ENCODE data around the gene CPAMD8. TPM values are rescaled to one million over a fixed set of nuclear protein-coding genes. Genes with fewer than 3 reads are reported as not detected.

The CPAMD8 gene
- total and polyA plus RNA-seq, 10 of the 15 experiments (the other 5 are each of a cell fraction or from before 2014, with no cell fraction given), result 0.12 to 0.97 (median 0.25) TPM; not detected in 3

DNA sequence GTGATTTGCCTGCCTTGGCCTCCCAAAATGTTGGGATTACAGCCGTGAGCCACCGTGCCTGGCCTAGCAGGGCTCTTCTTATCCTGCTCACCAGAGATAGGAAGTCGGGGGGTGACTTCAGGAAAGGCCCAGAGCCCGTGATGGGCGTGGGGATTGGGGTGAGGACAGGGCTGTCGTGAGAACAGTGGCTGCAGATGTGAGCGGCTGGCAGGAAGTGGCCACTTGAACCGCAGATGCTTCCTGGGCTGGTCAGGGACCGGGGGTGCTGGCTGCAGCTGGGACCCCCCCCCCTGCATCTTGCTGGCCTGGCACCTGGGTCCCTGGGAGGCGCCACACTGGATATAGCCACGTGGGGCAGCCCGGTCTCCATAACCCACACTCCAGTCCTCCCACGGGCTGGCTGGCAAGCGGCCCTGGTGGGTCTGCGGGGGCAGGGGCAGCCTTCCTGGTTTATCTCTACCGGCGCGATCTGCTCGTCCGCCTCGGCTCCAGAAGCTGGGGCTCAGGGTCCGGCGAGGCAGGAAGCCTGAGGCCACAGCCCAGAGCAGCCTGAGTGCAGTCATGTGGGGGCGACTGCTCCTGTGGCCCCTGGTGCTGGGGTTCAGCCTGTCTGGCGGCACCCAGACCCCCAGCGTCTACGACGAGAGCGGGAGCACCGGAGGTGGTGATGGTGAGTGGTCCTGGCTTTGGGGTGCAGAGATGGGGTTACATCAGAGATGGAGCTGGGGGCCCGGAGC, 137.8 kb downstream of the CPAMD8 start, which contains the start of gene F2RL3 (continued):
- TF ChIP-seq, protein P1, sequence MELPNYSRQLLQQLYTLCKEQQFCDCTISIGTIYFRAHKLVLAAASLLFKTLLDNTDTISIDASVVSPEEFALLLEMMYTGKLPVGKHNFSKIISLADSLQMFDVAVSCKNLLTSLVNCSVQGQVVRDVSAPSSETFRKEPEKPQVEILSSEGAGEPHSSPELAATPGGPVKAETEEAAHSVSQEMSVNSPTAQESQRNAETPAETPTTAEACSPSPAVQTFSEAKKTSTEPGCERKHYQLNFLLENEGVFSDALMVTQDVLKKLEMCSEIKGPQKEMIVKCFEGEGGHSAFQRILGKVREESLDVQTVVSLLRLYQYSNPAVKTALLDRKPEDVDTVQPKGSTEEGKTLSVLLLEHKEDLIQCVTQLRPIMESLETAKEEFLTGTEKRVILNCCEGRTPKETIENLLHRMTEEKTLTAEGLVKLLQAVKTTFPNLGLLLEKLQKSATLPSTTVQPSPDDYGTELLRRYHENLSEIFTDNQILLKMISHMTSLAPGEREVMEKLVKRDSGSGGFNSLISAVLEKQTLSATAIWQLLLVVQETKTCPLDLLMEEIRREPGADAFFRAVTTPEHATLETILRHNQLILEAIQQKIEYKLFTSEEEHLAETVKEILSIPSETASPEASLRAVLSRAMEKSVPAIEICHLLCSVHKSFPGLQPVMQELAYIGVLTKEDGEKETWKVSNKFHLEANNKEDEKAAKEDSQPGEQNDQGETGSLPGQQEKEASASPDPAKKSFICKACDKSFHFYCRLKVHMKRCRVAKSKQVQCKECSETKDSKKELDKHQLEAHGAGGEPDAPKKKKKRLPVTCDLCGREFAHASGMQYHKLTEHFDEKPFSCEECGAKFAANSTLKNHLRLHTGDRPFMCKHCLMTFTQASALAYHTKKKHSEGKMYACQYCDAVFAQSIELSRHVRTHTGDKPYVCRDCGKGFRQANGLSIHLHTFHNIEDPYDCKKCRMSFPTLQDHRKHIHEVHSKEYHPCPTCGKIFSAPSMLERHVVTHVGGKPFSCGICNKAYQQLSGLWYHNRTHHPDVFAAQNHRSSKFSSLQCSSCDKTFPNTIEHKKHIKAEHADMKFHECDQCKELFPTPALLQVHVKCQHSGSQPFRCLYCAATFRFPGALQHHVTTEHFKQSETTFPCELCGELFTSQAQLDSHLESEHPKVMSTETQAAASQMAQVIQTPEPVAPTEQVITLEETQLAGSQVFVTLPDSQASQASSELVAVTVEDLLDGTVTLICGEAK (IDR thresholded peaks at IDR 0.05; ENCODE audit: borderline replicate concordance), result no peak
- TF ChIP-seq STAT3 (IDR thresholded peaks at IDR 0.05; ENCODE audit: low read depth, low read length) (no peak), CREM (IDR thresholded peaks at IDR 0.05; ENCODE audit: low read depth) (peak; percentile 58; the same call in 1 of the 2 replicates), NBN (IDR thresholded peaks at IDR 0.05) (0 out of 2 replicates have a peak, but pooled peaks have one; percentile 29), BMI1 (IDR thresholded peaks at IDR 0.05; ENCODE audit: borderline replicate concordance) (no peak), MEF2A (IDR thresholded peaks at IDR 0.05; ENCODE audit: insufficient read depth, low read depth, low read length) (no peak), NFYB (IDR thresholded peaks at IDR 0.05; ENCODE audit: insufficient read depth, low read depth, low read length) (no peak), SREBF1 (IDR thresholded peaks at IDR 0.05; ENCODE audit: low read length) (no peak), POLR2AphosphoS2 (IDR thresholded peaks at IDR 0.05; ENCODE audit: low read depth, low read length) (no peak), IRF4 (IDR thresholded peaks at IDR 0.05; ENCODE audit: low read depth, low read length) (no peak), EP300 (IDR thresholded peaks at IDR 0.05; ENCODE audit: borderline replicate concordance in 1 of 2, control insufficient read depth in 1 of 2, low read depth in 2 of 2, low read length in 2 of 2) (peak in 1 of 2 experiments; percentile 82; a peak in 2 of 4 replicates), ZNF274 (IDR thresholded peaks at IDR 0.05; ENCODE audit: insufficient read depth, insufficient read length) (no peak), CHD2 (IDR thresholded peaks at IDR 0.05; ENCODE audit: borderline replicate concordance, low read depth, low read length) (no peak), HDAC6 (IDR thresholded peaks at IDR 0.05; ENCODE audit: unreplicated experiment) (no peak), KDM1A (IDR thresholded peaks at IDR 0.05; ENCODE audit: borderline replicate concordance) (no peak), BACH1 (IDR thresholded peaks at IDR 0.05; ENCODE audit: borderline replicate concordance) (no peak), ZNF384 (IDR thresholded peaks at IDR 0.05; ENCODE audit: borderline replicate concordance, low read depth, low read length) (no peak), HDGF (IDR thresholded peaks at IDR 0.05) (peak; percentile 13; the same call in 1 of the 2 replicates), CREB1 (IDR thresholded peaks at IDR 0.05; ENCODE audit: low read depth) (no peak), BRCA1 (IDR thresholded peaks at IDR 0.05; ENCODE audit: low read depth, low read length) (no peak)
- TF ChIP-seq, protein P2, sequence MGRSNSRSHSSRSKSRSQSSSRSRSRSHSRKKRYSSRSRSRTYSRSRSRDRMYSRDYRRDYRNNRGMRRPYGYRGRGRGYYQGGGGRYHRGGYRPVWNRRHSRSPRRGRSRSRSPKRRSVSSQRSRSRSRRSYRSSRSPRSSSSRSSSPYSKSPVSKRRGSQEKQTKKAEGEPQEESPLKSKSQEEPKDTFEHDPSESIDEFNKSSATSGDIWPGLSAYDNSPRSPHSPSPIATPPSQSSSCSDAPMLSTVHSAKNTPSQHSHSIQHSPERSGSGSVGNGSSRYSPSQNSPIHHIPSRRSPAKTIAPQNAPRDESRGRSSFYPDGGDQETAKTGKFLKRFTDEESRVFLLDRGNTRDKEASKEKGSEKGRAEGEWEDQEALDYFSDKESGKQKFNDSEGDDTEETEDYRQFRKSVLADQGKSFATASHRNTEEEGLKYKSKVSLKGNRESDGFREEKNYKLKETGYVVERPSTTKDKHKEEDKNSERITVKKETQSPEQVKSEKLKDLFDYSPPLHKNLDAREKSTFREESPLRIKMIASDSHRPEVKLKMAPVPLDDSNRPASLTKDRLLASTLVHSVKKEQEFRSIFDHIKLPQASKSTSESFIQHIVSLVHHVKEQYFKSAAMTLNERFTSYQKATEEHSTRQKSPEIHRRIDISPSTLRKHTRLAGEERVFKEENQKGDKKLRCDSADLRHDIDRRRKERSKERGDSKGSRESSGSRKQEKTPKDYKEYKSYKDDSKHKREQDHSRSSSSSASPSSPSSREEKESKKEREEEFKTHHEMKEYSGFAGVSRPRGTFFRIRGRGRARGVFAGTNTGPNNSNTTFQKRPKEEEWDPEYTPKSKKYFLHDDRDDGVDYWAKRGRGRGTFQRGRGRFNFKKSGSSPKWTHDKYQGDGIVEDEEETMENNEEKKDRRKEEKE (IDR thresholded peaks at IDR 0.05), result no peak
- TF ChIP-seq, protein P3, sequence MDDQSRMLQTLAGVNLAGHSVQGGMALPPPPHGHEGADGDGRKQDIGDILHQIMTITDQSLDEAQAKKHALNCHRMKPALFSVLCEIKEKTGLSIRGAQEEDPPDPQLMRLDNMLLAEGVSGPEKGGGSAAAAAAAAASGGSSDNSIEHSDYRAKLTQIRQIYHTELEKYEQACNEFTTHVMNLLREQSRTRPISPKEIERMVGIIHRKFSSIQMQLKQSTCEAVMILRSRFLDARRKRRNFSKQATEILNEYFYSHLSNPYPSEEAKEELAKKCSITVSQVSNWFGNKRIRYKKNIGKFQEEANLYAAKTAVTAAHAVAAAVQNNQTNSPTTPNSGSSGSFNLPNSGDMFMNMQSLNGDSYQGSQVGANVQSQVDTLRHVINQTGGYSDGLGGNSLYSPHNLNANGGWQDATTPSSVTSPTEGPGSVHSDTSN (IDR thresholded peaks at IDR 0.05; ENCODE audit: insufficient replicate concordance, low read depth, low read length), result peak; percentile 66

All from GM12878 (cell line).